Measurements from ENCODE around the gene C10orf71.

DNA sequence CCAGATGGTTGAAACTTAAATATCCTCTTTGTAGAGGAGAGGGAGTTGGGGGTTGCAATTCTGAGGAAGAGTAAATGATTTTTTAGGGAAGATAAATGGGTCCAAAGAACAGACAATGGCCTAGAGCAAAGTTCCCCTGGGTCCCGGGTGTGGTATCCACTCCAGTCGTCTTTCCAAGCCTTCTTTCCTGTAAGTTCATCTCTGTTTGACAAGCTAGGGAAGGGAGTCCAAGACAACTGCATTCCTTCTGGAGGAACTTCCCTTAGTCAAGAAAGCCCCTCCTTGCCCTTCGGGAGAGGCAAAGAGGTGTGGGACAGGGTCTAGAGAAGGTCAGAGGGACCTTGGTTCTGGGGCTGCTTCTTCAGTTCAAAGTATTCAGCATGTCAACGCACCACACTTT lies 33.4 kb downstream of the C10orf71 start:
- TF ChIP-seq, protein P1, sequence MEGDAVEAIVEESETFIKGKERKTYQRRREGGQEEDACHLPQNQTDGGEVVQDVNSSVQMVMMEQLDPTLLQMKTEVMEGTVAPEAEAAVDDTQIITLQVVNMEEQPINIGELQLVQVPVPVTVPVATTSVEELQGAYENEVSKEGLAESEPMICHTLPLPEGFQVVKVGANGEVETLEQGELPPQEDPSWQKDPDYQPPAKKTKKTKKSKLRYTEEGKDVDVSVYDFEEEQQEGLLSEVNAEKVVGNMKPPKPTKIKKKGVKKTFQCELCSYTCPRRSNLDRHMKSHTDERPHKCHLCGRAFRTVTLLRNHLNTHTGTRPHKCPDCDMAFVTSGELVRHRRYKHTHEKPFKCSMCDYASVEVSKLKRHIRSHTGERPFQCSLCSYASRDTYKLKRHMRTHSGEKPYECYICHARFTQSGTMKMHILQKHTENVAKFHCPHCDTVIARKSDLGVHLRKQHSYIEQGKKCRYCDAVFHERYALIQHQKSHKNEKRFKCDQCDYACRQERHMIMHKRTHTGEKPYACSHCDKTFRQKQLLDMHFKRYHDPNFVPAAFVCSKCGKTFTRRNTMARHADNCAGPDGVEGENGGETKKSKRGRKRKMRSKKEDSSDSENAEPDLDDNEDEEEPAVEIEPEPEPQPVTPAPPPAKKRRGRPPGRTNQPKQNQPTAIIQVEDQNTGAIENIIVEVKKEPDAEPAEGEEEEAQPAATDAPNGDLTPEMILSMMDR (IDR thresholded peaks at IDR 0.05) = no peak
- TF ChIP-seq POLR2A (IDR thresholded peaks at IDR 0.05) = no peak

All from body of pancreas (tissue), 4 donors.